Measurements from ENCODE around the gene SEC16A. TPM values are rescaled to one million over a fixed set of nuclear protein-coding genes. Genes with fewer than 3 reads are reported as not detected.

Gene SEC16A
- total RNA-seq, 1 experiment from 2014 or later = 56.4 TPM

DNA sequence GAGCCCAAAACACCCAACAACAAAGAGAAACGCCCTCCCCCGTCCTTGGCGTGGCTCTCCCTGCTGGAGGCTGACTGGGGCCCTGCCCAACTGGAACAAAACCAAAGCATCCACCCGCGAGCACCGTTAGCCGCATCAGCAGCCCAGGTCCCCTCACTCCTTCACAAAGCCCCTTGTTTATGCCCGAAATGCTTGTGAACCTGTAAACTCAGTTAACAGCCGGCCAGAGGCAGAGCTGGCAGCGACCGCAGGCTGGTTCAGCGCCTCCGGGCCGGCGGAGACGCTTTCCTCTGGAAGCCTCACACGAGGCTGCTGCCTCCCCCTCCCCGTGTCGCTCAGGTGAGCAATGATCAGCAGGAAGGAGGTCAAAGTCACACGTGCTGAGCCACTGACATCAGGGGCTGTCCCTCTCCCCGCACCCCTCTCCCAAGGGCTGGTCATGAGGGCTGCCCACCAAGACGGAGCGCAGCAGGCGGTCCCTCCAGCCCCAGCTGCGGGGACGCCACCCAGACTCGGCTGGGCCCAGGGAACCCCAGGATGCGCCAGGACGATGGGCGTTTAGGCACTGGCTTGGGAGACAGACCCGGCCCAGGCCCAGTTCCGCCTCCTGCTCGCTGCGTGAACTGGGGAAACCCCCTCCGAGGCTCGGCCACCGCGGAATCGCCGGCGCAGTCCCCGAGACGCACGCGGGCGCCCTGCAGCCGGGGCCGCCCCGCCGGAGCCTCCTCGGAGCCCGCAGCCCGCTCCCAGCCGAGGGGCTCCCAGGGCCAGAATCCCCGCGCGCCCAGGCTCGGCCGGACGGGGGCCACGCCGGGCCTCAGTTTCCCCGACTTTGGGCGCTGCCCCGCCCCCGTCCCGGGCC is 83.4 kb downstream of the SEC16A start:
- Histone ChIP-seq H3K79me2 (ENCODE audit: insufficient read depth, low read length) (peaks cover 12% of the 10 kb centered on the region; the same call in 1 of the 2 replicates), H2AFZ (ENCODE audit: low read length) (no peak overlapping the region), H4K5ac (ENCODE audit: insufficient read length, low read depth, low read length) (no peak overlapping the region), H2AK5ac (ENCODE audit: insufficient read length, low read length) (no peak overlapping the region), H3T11ph (ENCODE audit: low read length) (no peak overlapping the region), H3K14ac (ENCODE audit: insufficient read depth, low read length) (peak overlapping the region; percentile 48; the same call in 1 of the 2 replicates), H3K9ac (ENCODE audit: extremely low read depth, insufficient read length, low read length) (peak overlapping the region; percentile 74), H2BK5ac (ENCODE audit: insufficient read length, low read length) (no peak overlapping the region), H4K8ac (replicated peaks; ENCODE audit: insufficient read length, low read depth, low read length) (no peak overlapping the region), H4K20me1 (ENCODE audit: control insufficient read depth, insufficient read depth, insufficient read length) (no peaks in the 10 kb centered on the region), H3K4ac (ENCODE audit: low read depth, low read length) (no peak overlapping the region), H3K56ac (ENCODE audit: insufficient read length, low read depth, low read length) (no peak overlapping the region), H3K27ac (ENCODE audit: insufficient read length, low read depth, low read length) (no peak overlapping the region), H3K79me1 (ENCODE audit: insufficient read depth, low read depth, low read length, poor library complexity, severe bottlenecking) (peaks cover 7% of the 10 kb centered on the region), H2BK120ac (ENCODE audit: low read depth, low read length, poor library complexity, severe bottlenecking) (no peak overlapping the region), H3K9me3 (ENCODE audit: control insufficient read depth, low read depth, low read length) (no peaks in the 10 kb centered on the region), H2BK12ac (ENCODE audit: insufficient read length, low read depth, low read length) (no peak overlapping the region), H3K23ac (ENCODE audit: insufficient read length, low read depth, low read length) (no peak overlapping the region), H2BK15ac (ENCODE audit: low read depth, low read length) (no peak overlapping the region), H3K27me3 (ENCODE audit: insufficient read depth, low read length) (no peaks in the 10 kb centered on the region), H3K4me1 (ENCODE audit: insufficient read depth, low read length) (no peaks in the 10 kb centered on the region), H2BK20ac (ENCODE audit: low read depth, low read length, poor library complexity, severe bottlenecking) (no peak overlapping the region), H3K23me2 (ENCODE audit: insufficient read length, low read depth, low read length, poor library complexity, severe bottlenecking) (peaks cover 6% of the 10 kb centered on the region), H3K4me2 (ENCODE audit: insufficient read depth, insufficient read length, low read length) (peak overlapping the region; percentile 94), H4K91ac (ENCODE audit: insufficient read length, low read depth, low read length) (no peak overlapping the region), H3K18ac (ENCODE audit: insufficient read length, low read depth, low read length) (no peak overlapping the region)
- Mint-ChIP-seq H3K36me3 (ENCODE audit: insufficient read depth in 1 of 3, low read depth in 3 of 3) (peaks cover 22 to 69% (median 60%) of the 10 kb centered on the region in 3 experiments), H3K4me3 (peak overlapping the region; percentile 89 to 94), H3K27me3 (ENCODE audit: low read depth) (no peaks in the 10 kb centered on the region), H3K9me3 (no peaks in the 10 kb centered on the region), H3K4me1 (peaks cover 11 to 12% of the 10 kb centered on the region in 2 experiments), H3K27ac (peak overlapping the region in 2 of 3 experiments; percentile 20 to 90; a peak in 2 of 7 replicates)
- no CpG with 5 or more reads among the region's 67 CpGs for WGBS (ENCODE audit: extremely low coverage, insufficient read length, low lambda C conversion rate)
- DNase-seq = no peak
- TF ChIP-seq, protein P1, sequence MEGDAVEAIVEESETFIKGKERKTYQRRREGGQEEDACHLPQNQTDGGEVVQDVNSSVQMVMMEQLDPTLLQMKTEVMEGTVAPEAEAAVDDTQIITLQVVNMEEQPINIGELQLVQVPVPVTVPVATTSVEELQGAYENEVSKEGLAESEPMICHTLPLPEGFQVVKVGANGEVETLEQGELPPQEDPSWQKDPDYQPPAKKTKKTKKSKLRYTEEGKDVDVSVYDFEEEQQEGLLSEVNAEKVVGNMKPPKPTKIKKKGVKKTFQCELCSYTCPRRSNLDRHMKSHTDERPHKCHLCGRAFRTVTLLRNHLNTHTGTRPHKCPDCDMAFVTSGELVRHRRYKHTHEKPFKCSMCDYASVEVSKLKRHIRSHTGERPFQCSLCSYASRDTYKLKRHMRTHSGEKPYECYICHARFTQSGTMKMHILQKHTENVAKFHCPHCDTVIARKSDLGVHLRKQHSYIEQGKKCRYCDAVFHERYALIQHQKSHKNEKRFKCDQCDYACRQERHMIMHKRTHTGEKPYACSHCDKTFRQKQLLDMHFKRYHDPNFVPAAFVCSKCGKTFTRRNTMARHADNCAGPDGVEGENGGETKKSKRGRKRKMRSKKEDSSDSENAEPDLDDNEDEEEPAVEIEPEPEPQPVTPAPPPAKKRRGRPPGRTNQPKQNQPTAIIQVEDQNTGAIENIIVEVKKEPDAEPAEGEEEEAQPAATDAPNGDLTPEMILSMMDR (conservative IDR thresholded peaks at IDR 0.05) = no peak
